HEK293T (cell line): ENCODE results near the gene FAM227A.

Experiments used
- BHLHE40 ChIP-seq: fragments of 450-650 bp; IDR thresholded peaks from 2 replicates; pipeline ENCODE4 v1.6.1; 2016; ENCODE audit warnings: mild to moderate bottlenecking, moderate library complexity, borderline replicate concordance
- SP1 ChIP-seq: fragments of 450-650 bp; IDR thresholded peaks from 2 replicates; pipeline ENCODE4 v1.6.1; 2017

- TF ChIP-seq SP1 (no peak), BHLHE40 (no peak)
Observed at GRCh38 chr22:38565441-38565840, 90.8 kb downstream of the FAM227A start.
